Measurements from ENCODE around the gene AJM1. TPM values are rescaled to one million over a fixed set of nuclear protein-coding genes. Genes with fewer than 3 reads are reported as not detected.
"Not testable (repeated sequence)": the region's sequence is repeated elsewhere in the genome, so short reads cannot be mapped to it uniquely, and the experiment has no call there.

AJM1 gene
- total RNA-seq, 4 donors from 2014 or later: 1.4 to 2.9 (median 1.6) TPM

DNA sequence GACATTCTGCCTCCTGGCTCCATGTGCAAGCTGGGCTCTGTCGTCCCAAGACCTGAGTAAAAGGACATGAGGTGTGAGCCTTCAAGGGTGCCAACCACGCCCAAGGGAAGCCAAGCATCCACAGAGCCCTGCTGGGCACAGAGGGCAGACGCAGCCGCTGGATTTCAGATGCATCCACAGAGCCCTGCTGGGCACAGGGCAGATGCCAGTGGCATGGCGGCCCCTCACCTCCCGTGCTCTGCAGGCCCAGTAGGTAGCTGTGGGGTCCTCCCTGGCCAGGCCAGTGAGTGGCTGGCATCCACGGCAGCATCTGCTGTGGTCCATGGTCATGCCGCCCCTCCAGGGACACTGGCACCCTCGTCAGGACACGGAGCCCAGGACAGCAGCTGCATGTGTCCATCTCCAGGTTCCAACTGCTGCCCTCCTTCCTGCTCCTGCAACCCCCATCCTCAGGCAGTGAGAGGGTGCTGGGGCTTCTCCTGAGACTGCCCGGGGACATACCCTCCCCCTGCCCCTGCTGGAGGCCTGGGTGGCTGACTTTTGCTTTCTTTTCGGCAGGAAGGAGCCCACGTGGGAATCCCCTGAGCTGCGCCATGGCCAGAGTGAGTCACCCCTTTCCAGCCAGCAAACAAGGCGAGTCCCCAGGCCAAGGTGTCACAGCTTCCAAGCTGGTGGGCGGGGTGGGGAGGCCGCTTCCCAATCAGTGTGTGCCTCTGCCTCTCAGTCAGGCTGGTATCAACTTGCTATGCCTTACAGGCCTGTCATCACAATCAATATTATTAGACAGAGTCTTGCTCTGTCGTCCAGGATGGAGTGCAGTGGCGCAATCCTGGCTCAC, 40.0 kb downstream of the AJM1 start:
- no peak overlapping the region for H3K4me3 ChIP-seq (ENCODE audit: low read depth, poor library complexity, severe bottlenecking)
- DNase-seq (ENCODE audit: low spot score in 2 of 2): peak in 1 of 2 donors; percentile 70

DNA sequence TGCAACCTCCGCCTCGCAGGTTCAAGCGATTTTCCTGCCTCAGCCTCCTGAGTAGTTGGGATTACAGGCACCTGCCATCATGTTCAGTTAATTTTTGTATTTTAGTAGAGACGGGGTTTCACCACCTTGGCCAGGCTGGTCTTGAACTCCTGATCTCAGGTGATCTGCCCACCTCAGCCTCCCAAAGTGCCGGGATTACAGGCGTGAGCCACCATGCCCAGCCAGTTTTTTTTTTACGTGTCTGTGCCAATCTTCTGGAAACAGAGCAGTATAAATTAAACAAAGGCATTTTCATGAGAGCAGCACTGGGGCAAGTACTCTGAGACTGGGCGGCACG, 40.6 kb downstream of the AJM1 start:
- H3K4me3 ChIP-seq (ENCODE audit: low read depth, poor library complexity, severe bottlenecking); DNase-seq (ENCODE audit: low spot score in 2 of 2); intact Hi-C loops (cut with DNase I; ENCODE audit: low total_unique reads): not testable (repeated sequence)
- WGBS, 2 donors: 51 to 58% methylated on average over 9 of the region's 9 CpGs

More for the DNA sequence above, 40.0 kb downstream of the AJM1 start:
- 18 to 34% methylated on average over 17 to 18 of the region's 19 CpGs for WGBS, 2 donors
- intact Hi-C loops (cut with DNase I; ENCODE audit: low total_unique reads): no loop called here
- TF ChIP-seq POLR2A (IDR thresholded peaks at IDR 0.05) (no peak), CTCF (IDR thresholded peaks at IDR 0.05) (peak in 1 of 3 donors; percentile 25)

GRCh38 chr9:136883670-136884069, 41.4 kb downstream of the AJM1 start:
- intact Hi-C loops (cut with DNase I; ENCODE audit: low total_unique reads); DNase-seq (ENCODE audit: low spot score in 2 of 2); H3K4me3 ChIP-seq (ENCODE audit: low read depth, poor library complexity, severe bottlenecking): not testable (repeated sequence)
- 79 to 80% methylated on average over 10 of the region's 10 CpGs for WGBS, 2 donors

DNA sequence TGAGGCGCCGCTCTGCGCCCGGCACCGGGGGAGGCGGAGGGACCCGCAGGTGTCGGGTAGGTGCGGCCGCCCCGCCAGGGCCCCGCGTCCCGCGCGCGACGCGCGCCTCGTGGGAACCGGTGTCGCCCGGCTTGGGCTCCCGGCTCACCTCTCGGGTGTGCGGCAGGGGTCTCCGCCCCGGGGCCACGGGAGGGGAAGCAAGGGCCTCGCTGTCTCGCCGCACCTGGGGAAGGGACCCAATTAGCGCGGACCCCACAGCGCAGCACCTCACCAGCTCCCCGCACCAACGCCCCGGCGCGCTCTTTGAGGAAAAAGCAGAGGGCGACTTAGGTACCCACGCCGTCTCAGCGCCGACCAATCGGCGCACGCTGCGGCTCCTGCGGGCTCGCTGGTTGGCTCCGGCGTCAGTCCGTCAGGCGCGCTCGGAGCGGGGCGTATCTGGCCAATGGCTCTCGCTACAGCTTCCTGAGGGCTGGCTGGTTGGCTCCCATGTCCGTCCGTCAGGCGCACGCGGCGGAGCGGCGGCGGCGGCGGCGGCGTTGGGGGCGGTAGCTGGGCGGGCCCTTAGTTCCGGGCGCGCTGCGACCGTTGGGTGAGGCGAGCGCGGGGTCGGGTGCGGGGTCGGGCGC, 43.8 kb downstream of the AJM1 start, which contains the start of gene TRAF2:
TSS of gene TRAF2 (plus strand) at position 567 of the 629 bp plus-strand sequence. CDS start 12,225 bp downstream, outside the sequence.
- peak within 1 kb of the TSS; percentile 72 for H3K4me3 ChIP-seq (ENCODE audit: low read depth, poor library complexity, severe bottlenecking)
- peak; percentile 97 to 99 for DNase-seq (ENCODE audit: low spot score in 2 of 2)
- WGBS, 2 donors: 0% methylated on average over 18 to 27 of the region's 88 CpGs
- TF ChIP-seq POLR2A (IDR thresholded peaks at IDR 0.05) (no peak), CTCF (IDR thresholded peaks at IDR 0.05) (peak in 1 of 3 donors; percentile 19)
- intact Hi-C loops (cut with DNase I; ENCODE audit: low total_unique reads): no loop called here

DNA sequence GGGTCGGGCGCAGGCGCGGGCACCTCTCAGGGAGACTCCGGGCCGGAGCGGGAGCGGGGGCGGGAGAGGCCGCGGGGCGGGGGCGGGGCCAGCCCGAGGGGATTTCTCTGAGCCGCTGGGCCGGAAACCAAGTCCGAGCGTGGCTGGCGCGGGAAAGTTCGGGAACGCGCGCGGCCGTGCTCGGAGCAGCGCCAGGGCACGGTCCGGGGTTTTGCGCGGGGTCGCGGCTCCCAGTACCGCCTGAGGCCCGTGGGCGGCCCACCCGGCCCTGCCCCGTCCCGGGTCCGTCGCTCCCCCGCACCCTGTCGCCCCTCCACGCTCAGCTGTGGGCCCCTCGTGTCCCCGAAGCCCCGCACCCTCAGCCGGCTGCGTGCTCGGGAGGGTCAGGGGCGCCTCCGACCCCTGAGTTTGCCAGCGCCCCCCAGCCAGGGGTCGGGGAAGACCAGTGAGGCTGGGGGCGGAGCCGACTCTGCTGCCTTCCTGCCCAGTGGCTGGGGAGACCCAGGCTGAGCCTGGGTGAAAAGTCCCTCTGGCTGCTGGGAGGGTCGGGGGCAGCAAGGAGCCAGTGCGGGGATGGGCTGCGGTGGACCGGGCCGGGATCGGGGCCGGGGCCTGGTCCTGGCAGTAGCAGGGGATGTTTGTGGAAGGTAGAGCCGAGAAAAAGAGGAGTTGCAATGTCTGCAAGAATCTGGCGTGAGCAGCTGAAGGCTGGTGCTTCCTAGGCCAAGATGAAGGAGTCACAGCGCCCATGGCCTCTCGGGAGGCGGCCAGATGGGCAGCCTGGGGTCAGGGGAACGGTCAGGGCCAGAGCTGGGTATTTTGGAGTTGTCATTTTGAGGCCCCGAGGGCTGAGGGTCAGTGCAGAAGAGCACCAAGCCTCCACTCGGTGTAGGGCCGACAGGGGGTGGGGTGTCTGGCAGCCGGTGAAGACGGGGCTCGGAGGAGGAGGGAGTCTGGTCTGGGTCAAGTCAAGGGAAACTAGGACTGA, 44.6 kb downstream of the AJM1 start:
- TF ChIP-seq POLR2A (IDR thresholded peaks at IDR 0.05) (no peak), CTCF (IDR thresholded peaks at IDR 0.05) (no peak)
- no peak for DNase-seq (ENCODE audit: low spot score in 2 of 2)

GRCh38 chr9:136888454-136888853, 46.2 kb downstream of the AJM1 start:
- H3K4me3 ChIP-seq (ENCODE audit: low read depth, poor library complexity, severe bottlenecking): no peak overlapping the region
- WGBS, 2 donors: 82 to 94% methylated on average over 7 of the region's 8 CpGs
- TF ChIP-seq POLR2A (IDR thresholded peaks at IDR 0.05): no peak
- TF ChIP-seq CTCF (IDR thresholded peaks at IDR 0.05): no peak
- intact Hi-C loops (cut with DNase I; ENCODE audit: low total_unique reads): no loop called here
- no peak for DNase-seq (ENCODE audit: low spot score in 2 of 2)

More for the DNA sequence above, 44.6 kb downstream of the AJM1 start:
- intact Hi-C loops (cut with DNase I; ENCODE audit: low total_unique reads): no loop called here
- 3 to 4% methylated on average over 39 of the region's 76 CpGs for WGBS, 2 donors
- peak overlapping the region; percentile 72 for H3K4me3 ChIP-seq (ENCODE audit: low read depth, poor library complexity, severe bottlenecking)
